SK-N-DZ (cell line): Measurements from ENCODE around the gene CTBP2.
"Not testable (repeated sequence)": the region's sequence is repeated elsewhere in the genome, so short reads cannot be mapped to it uniquely, and the experiment has no call there.

ENCODE experiments used
- DNase-seq: peaks from one replicate; pipeline ENCODE4 v3.0.0-alpha.2; 2015; ENCODE audit warnings: low spot score

The CTBP2 gene

GRCh38 chr10:125158601-125159485, 1.5 kb downstream of the CTBP2 start:
- DNase-seq = no peak

DNA sequence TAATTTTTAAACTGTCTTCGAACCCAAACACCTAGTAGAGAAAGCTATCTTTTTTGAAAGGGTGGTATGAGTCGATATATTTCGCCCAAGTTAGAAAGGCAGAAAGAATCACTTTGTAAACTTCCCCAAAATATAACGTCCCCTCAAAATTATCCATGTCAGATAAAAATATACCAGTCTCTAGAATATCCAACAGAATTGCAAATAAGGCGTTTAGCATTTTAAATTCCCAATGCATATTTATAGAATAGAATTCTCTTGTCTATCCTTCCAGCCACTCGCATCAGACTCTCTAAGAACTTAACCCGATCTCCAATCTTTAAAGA, 2.1 kb downstream of the CTBP2 start:
- DNase-seq = no peak

DNA sequence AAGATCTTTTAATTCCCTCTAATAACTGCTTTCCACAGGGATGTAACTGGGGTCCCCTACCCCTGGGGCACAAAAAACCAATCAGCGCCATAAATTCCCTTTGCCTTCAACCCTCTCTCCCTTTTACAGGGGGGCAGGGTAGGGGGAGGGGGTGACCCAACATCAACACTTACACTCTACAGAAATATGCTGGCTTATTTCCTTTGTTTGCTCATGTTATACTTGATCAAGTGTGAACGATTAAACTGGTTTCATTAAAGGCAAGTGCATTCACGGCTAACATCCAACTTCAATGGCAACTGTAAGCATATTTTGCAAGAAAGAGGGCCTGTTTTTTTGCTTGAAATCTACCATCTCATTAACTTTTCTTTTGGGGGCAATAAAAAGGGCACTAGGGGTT, 2.9 kb downstream of the CTBP2 start:
- no peak for DNase-seq

DNA sequence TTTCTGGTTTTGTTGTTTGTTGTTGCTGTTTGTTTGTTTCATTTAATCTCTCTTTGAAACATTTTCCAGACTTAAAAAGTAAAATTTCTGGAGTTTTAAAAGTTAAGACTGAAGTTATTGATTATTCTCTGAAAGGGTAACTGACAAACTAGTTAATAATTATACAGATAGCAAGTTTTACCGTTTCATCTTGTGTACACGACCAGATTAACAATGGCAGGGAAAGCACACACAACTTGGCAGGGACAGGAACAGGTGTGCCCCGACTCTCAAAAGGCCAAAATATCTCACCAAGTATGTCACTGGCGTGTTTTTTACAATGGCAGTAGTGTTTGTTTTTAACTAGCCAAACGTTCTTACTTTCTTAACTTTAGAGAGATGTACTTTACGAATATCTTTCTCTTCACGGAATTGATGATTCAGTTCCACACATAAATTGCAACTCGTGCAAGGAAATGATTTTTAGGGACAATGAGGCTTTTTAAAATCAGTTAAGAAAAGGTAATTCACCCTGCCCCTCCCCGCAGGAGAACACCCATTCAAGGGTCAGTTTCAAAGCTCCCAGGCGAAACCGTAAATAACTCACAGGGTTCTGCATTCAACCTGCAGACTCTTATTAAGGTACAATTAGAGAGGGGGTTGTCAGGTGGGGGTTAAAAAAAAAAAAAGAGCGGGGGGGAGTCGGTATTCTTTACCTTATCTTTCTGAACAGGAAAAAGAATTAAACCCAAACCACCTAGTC, 3.5 kb downstream of the CTBP2 start:
- no peak for DNase-seq

DNA sequence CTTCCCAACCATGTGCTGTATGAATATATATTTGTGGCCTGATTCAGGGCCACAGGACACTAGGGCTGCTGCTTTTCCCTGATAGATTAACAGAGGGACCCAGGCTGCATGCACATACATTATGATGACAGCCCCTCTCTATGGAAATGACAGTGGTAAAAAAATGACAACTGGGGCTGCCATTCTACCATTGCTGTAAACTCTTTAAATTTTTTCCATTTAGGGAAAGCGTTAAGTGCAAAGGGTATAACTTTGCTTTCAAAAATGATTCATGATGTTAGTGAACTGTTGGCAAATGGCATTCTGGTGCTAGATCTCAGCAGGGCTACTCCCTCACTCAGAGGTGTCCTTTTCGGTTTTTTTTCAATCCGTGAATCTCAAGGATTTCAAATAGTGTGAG, 4.2 kb downstream of the CTBP2 start:
- DNase-seq = no peak

DNA sequence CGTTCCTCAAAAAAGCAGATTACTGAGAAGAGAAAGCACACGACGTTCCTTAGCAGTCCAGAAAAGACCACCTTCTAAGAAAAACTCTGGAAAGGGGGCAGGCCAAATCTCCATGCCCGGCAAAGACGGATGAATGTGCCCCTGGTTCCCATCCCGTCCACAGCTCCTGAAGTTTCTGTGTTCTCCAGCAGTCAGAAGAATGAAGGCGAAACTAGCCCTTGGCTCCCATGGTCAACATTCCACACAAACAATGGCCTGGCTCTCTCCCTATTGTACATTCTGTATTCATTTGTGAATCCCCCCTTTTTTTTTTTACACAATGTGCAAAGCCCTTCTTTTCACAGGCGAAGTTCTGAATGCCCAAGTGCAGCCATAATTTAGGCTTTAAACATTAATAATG, 5.3 kb downstream of the CTBP2 start:
- no peak for DNase-seq

- no peak for DNase-seq
Measured at GRCh38 chr10:125154529-125154928, 5.8 kb downstream of the CTBP2 start.

DNA sequence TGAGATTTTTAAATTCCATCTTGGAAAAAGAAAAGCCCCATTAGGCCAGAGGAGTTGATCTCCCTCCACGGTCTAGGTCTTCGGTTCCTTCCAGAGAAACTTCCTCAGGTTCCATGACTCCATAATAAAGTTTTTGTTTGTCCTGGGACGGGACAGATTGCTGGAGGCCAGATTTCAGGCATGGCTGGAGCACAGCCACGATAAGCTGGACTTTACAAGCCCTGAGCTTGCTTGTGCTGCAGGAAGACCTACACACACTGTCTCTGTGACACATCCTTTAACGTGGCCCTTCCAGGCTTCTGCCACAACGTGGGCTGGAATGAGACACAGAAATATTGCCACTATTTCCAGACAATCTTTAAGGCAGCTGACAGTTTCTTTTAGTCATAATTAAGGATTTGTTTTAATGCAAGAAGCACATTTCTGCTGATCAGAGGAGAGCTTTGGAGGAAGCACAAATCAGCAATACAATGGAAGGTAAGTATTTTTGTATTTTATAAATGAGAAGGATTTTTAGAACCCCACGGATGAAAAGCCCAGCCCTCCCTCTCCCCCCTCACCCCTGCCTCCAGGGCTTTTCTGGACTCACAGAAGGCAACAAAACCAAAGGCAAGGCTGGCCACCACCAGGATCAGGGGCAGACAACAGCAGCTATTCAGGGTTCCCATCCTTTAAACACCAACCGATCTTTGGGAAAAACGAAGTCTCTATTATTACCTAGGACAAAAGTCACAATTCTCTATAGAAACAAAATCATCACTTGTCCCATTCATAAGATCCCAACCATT, 6.5 kb downstream of the CTBP2 start:
- no peak for DNase-seq

- DNase-seq = no peak
Measured at GRCh38 chr10:125152450-125153368, 7.7 kb downstream of the CTBP2 start.

DNA sequence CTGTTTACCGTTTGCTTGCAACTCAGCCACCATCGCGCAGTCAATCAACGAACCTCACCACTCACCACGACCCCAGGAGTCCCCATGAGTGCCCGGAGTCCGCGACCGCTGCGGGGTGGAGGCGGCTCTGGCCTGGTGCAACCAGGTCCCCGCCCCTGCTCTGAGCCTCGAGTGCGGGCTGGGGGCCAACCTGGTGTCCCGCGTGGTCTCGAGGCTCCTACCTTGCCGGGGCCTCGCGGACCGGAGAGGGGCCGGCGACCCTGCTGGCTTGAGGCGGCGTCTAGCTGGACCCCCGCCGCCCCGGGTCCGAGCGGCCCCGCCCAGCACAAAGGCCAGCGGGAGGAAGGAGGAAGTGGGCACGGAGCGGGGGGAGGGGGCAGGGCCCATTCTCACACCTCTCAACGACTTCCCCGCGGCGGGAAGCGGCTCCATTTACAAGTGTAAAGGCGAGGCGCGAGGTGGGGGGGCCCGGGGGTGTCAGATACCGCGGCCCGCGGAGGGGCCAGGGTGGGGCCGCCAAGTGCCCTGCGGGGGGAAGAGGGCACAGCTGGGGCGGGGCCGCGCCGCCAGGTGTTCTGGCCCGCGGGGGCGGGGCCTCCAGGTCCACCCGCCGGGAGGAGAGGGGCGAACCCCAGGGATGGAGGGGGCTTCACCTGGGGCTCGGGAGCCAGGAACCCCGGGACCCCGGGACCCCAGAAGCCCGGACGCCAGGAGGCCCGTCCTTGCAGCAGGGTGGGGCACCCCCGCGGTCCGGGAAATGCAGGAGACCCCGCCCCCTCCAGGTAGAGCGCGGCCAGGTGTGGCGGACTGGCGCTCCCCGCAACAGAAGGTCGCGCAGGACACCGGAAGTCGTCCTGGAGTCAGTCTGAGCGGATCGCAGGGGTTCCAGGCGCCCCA, 8.6 kb downstream of the CTBP2 start:
- DNase-seq = no peak

GRCh38 chr10:125151170-125151552, 9.2 kb downstream of the CTBP2 start:
- DNase-seq = no peak

DNA sequence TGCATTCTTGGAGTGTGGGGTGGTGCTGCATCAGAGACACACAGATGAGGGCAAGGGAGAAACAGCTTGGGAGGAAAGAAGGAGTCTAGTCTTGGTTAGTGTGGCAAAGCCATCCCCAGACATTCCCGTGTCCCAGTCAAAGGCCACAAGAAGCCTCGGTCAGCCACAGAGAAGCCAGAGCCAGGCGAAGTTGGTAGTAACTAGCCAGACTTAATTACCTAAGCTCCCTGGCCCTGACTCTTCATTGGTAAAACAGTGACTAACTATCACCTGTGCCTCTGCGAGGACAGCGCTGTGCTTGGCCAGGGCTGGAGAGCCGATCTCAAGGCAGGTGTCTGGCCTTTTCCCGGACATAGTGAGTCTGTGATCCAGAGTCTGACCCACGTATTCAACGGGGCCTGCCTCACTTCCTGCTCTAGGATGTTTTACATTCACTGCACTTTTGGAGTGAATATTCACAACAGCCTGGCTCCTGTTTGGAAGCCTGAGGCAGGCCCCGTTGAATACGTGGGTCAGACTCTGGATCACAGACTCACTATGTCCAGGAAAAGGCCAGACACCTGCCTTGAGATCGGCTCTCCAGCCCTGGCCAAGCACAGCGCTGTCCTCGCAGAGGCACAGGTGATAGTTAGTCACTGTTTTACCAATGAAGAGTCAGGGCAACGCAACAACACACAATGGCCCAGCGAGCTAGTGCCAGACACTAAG, 9.8 kb downstream of the CTBP2 start:
- DNase-seq = not testable (repeated sequence)

DNA sequence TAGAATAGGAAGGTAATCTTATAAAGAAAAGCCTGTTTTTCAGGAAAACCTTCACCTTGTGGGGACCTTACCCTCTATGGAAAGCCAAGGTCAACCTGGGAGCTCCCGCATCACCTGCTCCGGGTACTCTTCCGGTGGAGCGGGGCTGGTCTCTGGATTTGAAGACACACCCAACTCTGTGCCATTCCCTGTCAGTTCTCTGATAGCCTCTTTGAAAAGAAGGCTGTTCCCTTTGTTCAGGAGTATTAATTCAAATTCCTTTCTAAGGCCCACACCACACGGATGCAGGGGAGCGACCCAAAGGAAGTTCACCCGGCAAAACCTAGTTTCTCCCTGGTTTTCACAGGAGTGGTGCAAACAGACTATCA, 10.7 kb downstream of the CTBP2 start:
- DNase-seq = no peak

DNA sequence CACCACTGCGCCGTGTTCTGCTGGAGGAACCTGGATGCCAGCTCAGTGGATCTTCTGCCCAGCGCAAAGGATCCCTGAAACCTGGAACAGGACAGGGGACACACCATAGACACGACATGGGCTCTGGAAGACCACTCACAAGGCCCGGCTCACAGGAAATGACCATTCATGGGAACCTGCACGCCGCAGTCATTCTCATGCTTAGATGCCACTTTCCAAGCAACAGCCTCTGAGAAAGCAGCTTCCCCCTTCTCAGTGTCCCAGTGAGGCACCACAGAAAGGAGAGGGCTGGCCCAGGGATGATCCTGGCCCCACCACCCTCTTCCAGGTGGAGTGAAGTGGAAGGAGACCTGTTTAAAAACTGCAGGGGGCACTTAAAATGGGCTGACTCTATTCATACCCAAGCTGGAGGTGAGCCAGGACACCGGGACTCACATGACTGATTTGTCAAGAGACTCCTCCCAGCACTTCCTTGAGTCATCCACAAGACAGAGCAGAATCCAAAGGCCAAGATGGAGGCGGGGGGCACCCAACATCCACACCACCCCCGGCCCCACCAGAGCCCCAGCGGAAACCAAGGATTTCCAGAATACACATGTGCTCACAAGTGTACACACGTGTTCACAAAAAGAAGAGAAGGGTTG, 11.2 kb downstream of the CTBP2 start:
- DNase-seq = no peak

GRCh38 chr10:125148528-125148927, 11.8 kb downstream of the CTBP2 start:
- no peak for DNase-seq

DNA sequence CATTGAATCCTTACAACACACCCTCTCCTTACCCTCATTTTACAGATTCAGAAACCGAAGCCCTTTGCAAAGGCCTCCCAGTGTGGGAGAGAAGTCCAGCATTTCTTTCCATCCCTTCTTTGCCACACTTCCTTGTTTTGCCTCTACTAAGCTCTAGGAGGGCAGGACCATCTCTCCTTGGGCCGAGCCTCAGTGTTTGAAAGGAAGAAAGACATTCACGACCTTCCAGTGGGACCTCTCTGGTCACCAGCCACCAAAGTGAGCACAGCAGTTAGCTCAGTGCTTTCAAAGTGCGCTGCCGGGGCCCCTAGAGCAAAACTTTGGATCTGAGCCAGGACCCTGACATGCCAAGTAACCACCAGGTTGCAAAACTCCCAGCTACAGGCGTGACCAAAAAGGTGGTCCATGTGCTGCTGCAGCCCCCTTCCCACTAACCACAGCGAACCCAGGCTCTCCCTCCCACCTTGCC, 12.4 kb downstream of the CTBP2 start:
- DNase-seq = no peak

DNA sequence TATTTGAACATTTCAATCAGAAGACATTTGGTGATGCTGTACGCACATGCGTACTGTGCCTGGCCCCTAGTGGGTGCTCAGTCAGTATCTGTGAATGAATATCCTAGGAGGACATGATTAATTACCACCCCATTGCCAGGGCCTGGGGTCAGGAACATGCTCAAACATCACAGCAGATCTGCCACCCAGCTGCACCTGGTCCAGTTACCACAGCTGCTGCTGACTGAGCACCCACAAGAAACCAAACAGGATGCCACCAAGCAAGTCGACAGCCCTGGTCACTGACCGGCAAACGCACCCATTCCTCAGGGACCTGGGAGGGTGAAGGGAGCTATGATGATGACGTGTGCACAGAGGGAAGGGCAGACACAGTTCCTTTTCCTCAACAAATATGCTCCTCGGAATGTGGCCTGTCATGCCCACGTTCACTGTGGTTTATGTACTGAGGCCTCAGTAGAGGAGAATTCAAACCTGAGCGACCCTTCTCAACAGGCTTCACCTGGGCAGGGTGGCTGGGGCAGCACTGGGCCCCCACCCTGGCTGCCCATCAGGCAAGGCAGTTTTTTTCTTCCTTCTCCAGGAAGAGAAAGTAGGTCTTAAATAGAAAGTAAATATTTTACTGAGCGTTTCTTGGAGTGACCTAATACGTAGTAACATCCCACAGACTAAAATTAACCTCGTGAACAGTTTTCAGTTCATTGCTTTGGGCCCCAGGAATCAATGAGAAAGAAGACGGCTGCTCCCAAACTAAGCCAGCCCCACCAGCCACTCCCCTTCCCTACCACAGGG, 13.4 kb downstream of the CTBP2 start:
- no peak for DNase-seq

DNA sequence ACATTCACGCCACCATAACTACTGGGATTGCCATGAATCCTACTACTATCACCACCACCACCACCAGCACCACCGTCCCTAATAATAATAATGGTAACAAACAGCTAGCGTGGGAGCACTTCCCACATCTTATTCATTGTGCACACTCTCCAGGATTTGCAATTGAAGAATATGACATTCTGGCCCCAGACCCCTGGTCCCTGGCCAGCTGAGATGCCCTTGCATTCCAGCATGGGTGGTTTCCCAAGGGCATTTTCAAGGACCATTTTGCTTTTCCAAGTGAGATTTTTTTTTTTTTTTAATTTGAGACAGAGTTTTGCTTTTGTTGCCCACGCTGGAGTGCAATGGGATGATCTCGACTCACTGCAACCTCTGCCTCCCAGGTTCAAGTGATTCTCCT, 14.7 kb downstream of the CTBP2 start:
- DNase-seq = no peak
